NCI-H524 (cell line): ENCODE measurements around the gene OR2A2.
"Not testable (repeated sequence)": the region's sequence is repeated elsewhere in the genome, so short reads cannot be mapped to it uniquely, and the experiment has no call there.

Experiments used
- DNase-seq, 2 experiments: peaks; one replicate each; lab custom pipeline; 2025; lab: John Stamatoyannopoulos, UW

The OR2A2 gene

GRCh38 chr7:144109283-144109682 lies at the start of gene OR2A2:
Gene OR2A2 (plus strand): TSS chr7:144109583. CDS start chr7:144109583, 0 bp downstream.
- DNase-seq = no peak

- no peak for DNase-seq
Measured at GRCh38 chr7:144063710-144064109, 45.7 kb upstream of the OR2A2 start.

- DNase-seq = no peak
Measured at GRCh38 chr7:144069511-144069910, 39.9 kb upstream of the OR2A2 start, which contains the start of gene OR2A25. Gene OR2A25 (plus strand): TSS chr7:144069811. CDS start chr7:144074220, 4,409 bp downstream.

GRCh38 chr7:144069953-144070352 lies 39.4 kb upstream of the OR2A2 start:
- peak in 1 of 2 experiments; percentile 12 for DNase-seq

GRCh38 chr7:144074374-144074773 lies 35.0 kb upstream of the OR2A2 start:
- no peak for DNase-seq

GRCh38 chr7:144085978-144086377 lies 23.4 kb upstream of the OR2A2 start, which contains the start of gene OR2A12:
Gene OR2A12 (plus strand): TSS chr7:144086278. CDS start chr7:144095108, 8,830 bp downstream.
- no peak for DNase-seq

GRCh38 chr7:144086730-144087129 lies 22.7 kb upstream of the OR2A2 start:
- DNase-seq = no peak

GRCh38 chr7:144087230-144087629 lies 22.2 kb upstream of the OR2A2 start:
- no peak for DNase-seq

GRCh38 chr7:144090667-144091066 lies 18.7 kb upstream of the OR2A2 start:
- no peak for DNase-seq

- DNase-seq = no peak
Measured at GRCh38 chr7:144098776-144099175, 10.6 kb upstream of the OR2A2 start.

- no peak for DNase-seq
Measured at GRCh38 chr7:144100607-144101006, 8.8 kb upstream of the OR2A2 start.

- DNase-seq = peak in 1 of 2 experiments; percentile 59
Measured at GRCh38 chr7:144102041-144102440, 7.3 kb upstream of the OR2A2 start.

- no peak for DNase-seq
Measured at GRCh38 chr7:144105211-144105610, 4.2 kb upstream of the OR2A2 start.

GRCh38 chr7:144110272-144110671 lies 889 bp downstream of the OR2A2 start:
- no peak for DNase-seq

GRCh38 chr7:144113651-144114050 lies 4.3 kb downstream of the OR2A2 start:
- DNase-seq = no peak

- no peak for DNase-seq
Measured at GRCh38 chr7:144118341-144118740, 9.0 kb downstream of the OR2A2 start.

- DNase-seq = no peak
Measured at GRCh38 chr7:144122876-144123275, 13.5 kb downstream of the OR2A2 start, which contains the start of gene OR2A14. Gene OR2A14 (plus strand): TSS chr7:144123176. CDS start chr7:144129113, 5,937 bp downstream.

GRCh38 chr7:144127714-144128334 lies 18.4 kb downstream of the OR2A2 start:
- peak; percentile 71 to 86 for DNase-seq

- DNase-seq = not testable (repeated sequence)
Measured at GRCh38 chr7:144129601-144130000, 20.2 kb downstream of the OR2A2 start.

GRCh38 chr7:144130730-144131129 lies 21.3 kb downstream of the OR2A2 start:
- no peak for DNase-seq

GRCh38 chr7:144132262-144132661 lies 22.9 kb downstream of the OR2A2 start:
- no peak for DNase-seq

- no peak for DNase-seq
Measured at GRCh38 chr7:144133307-144133706, 23.9 kb downstream of the OR2A2 start.

GRCh38 chr7:144134116-144134515 lies 24.7 kb downstream of the OR2A2 start:
- DNase-seq = no peak

GRCh38 chr7:144137501-144137900 lies 28.1 kb downstream of the OR2A2 start:
- DNase-seq = no peak
